ENCODE measurements around the gene IFIT5.
"Not testable (repeated sequence)": the region's sequence is repeated elsewhere in the genome, so short reads cannot be mapped to it uniquely, and the experiment has no call there.

IFIT5 gene, protein sequence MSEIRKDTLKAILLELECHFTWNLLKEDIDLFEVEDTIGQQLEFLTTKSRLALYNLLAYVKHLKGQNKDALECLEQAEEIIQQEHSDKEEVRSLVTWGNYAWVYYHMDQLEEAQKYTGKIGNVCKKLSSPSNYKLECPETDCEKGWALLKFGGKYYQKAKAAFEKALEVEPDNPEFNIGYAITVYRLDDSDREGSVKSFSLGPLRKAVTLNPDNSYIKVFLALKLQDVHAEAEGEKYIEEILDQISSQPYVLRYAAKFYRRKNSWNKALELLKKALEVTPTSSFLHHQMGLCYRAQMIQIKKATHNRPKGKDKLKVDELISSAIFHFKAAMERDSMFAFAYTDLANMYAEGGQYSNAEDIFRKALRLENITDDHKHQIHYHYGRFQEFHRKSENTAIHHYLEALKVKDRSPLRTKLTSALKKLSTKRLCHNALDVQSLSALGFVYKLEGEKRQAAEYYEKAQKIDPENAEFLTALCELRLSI

GRCh38 chr10:89414146-89414878 is at the start of gene IFIT5:
TSS of gene IFIT5 (plus strand) at chr10:89414568. CDS start at chr10:89414799, 231 bp downstream.
- peak; percentile 67 for DNase-seq (ENCODE audit: low spot score)

- peak; percentile 68 for DNase-seq (ENCODE audit: low spot score)
Observed at GRCh38 chr10:89367529-89367928, 46.8 kb upstream of the IFIT5 start.

DNA sequence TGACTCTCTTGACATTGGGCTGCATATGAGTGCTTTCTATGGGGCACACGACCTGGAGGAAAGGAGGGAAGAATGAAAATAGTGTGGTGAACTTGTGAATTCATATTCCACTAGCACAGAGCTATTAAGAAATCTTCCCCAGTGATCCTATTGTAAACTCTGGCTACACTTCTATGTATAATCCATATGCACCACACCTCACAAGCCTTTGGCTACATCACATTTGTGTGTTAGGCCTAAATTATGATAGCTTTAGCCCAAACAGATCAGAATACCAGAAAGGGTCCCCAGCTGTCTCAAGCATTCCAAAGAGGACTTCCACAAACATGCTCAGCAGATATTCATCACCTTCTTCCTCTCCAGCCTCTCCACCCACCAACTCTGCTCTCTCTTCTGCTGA is 46.2 kb upstream of the IFIT5 start:
- DNase-seq (ENCODE audit: low spot score): no peak

GRCh38 chr10:89369156-89370105 is 44.9 kb upstream of the IFIT5 start:
- peak; percentile 38 for DNase-seq (ENCODE audit: low spot score)

DNA sequence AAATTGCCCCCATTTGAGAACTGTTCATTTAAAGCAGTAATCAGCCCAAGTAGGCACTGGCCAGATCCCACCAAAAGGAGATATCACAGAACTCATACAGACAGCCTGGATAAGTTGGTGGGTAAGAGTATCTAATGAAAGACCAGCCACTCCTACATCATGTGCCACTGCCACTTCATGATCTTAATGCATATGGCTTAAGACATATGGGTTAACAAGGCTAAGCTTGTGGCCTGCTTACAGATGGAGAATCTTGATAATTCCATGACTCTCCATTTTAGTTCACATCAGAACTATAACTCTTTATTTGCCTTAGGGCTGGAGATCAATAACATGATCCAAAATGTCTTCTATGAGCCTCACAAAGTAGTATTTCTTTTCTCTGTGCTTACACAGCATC is 43.3 kb upstream of the IFIT5 start:
- DNase-seq (ENCODE audit: low spot score): no peak

- no peak for DNase-seq (ENCODE audit: low spot score)
Observed at GRCh38 chr10:89371987-89372386, 42.4 kb upstream of the IFIT5 start.

GRCh38 chr10:89373916-89374711 is 40.3 kb upstream of the IFIT5 start:
- no peak for DNase-seq (ENCODE audit: low spot score)

GRCh38 chr10:89374713-89375141 is 39.6 kb upstream of the IFIT5 start:
- DNase-seq (ENCODE audit: low spot score): no peak

GRCh38 chr10:89377705-89378637 is 36.4 kb upstream of the IFIT5 start, which contains the start of gene IFIT1B:
TSS of gene IFIT1B (plus strand) at chr10:89378056. CDS start at chr10:89378136, 80 bp downstream.
- no peak for DNase-seq (ENCODE audit: low spot score)

- no peak for DNase-seq (ENCODE audit: low spot score)
Observed at GRCh38 chr10:89379103-89379502, 35.3 kb upstream of the IFIT5 start.

DNA sequence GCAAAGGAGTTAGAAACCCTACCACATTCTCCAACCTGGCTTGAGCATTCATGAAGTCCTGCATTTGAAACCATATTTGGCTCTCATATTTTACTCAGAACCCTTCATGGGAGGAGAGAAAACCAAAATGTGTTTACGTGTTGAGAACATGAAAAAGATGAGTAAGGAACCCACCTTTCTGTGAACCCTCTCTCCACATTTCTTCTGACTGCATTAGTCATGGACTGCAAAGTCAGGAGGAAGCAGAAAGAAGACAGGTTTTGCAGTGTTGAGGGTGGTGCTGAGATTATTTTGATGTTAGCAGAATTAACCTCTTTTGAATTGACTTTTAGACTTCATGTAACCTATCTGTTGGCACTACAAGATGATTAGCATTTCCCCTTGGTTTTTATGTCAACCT is 31.6 kb upstream of the IFIT5 start:
- DNase-seq (ENCODE audit: low spot score): no peak

DNA sequence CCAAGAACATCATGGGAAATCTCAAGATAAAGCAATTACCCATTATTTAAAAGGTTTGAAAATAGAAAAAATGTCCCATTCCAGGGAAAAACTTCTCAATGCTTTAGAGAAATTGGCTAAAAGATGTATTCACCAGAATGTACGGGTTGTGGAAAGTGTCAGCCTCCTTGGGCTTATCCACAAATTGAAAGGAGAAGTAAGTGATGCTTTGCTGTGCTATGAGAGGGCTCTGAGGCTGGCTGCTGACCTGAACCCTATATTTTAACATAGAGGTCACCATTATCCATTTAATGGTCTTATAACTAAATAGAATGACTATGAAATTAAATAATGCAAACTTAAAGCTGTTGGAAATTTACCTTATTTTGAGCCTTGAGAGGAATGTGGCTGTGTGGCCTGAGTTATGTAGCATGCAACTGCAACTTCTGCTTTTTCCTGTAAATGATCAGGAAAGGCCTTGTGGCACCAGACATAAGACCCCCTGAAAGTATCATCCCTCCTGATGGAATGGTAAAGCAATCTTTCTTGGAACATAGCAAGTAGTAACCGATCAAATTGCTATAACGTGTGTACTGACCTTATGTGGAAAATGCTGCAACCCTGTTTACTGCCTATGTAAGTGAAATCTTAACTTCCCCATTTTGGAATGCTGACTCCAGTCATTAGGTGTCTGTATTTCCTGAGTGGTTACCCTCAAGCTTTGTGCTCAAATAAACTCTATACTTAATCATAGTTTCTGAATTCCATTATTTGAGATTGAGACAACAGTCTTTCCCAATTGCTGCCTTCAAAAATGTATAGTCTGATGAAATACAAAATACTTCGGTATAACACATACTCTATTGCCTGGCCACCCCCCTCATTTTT is 29.7 kb upstream of the IFIT5 start:
- DNase-seq (ENCODE audit: low spot score): no peak

- no peak for DNase-seq (ENCODE audit: low spot score)
Observed at GRCh38 chr10:89388806-89389205, 25.6 kb upstream of the IFIT5 start.

DNA sequence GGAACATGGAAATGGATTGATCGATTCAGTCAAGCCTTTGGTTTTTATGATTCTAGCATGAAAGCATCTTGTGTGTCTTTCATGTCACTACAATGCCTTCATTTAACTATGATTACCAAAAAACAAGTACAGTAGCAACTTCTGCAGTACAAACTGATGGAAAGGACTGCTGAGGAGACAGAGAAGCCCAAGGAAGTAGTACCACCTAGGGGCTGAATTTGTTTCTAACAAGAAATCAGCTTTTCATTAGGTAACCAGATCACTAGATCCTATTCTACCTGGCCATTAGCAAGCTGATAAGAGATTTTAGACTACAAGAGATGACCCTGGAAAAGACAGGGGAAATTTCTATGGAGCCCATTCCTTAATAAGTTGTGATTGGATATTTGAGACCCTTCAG is 25.1 kb upstream of the IFIT5 start:
- peak; percentile 35 for DNase-seq (ENCODE audit: low spot score)

DNA sequence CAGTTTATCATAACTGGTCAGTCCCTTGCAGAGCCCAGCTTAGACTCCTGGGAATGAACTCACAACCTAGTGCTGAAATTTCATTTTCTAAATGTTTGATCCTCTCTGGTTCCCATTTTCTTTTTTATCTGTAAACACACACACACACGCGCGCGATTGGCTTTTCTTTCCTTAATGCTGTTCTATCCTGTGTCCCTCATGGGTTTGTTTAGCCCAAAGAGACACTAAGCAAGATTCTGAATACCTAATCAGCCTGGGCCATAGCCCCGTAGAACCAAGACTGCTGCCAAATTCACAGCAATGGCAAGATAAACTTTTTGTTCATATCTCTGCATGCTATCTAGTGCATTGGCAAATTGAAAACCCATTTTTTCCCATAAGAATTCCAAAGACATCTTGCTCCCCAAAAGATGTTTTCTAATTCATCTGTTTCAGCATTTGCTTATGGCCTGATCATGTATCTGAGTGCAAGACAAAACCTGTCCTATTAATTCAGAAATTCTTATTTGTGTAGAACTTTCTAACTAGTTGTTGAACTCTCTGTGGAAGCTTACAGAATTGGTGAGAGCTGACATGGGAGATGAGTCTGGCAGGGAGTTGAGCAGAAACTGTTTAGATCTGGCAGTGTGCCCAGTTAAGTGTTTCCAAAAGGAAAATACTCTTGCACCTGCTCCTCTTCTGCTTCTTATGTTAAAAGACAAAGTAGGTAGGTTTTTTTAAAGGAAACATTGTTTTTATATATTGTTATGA is 23.7 kb upstream of the IFIT5 start:
- DNase-seq (ENCODE audit: low spot score): no peak

GRCh38 chr10:89391226-89391576 is 23.2 kb upstream of the IFIT5 start:
- not testable (repeated sequence) for DNase-seq (ENCODE audit: low spot score)

DNA sequence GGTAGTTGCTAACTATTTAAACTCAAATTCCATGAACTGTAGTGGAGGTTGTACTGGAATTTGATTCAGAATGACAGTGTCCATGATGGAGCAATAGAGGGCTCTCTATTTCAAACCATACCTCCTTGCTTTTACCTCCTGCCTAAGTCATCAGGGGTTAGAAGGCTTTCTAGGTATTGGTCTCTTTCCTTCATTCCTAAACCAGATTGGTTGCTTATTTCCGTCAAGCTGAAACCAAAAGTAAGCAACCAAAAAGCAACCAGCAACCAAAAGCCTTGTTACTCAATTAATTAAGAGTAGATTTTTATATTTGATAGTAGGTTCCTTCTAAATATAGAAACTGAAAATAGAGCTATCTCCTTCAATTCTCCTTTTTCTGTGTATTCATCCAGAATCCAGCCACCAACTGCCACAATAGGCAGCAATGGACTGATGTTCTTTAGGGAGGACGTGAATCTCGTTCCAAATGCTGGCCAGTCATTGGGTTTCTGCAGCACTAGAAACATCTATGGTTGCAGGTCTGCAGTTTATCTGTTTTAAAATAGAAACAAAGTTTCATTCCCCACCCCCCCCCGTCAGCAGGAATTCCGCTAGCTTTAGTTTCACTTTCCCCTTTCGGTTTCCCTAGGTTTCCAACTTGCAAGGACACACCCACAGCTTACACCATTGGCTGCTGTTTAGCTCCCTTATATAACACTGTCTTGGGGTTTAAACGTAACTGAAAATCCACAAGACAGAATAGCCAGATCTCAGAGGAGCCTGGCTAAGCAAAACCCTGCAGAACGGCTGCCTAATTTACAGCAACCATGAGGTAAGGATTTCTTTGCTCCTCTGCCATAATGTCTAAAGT is 22.2 kb upstream of the IFIT5 start, which contains the start of gene IFIT1:
IFIT1 (plus strand) TSS at position 717 of the 850 bp plus-strand sequence; CDS start at position 807, 90 bp downstream.
- DNase-seq (ENCODE audit: low spot score): peak; percentile 77

All from CD4-positive, alpha-beta T cell treated with Interleukin-2 at 100 ng/mL for 4 hours (primary cell).